SK-N-SH (cell line): ENCODE results near the gene FLAD1. TPM values are rescaled to one million over a fixed set of nuclear protein-coding genes. Genes with fewer than 3 reads are reported as not detected.
A peak's percentile ranks its signal among the peaks of the same experiment; 100 is the strongest.
"Not testable (repeated sequence)": the region's sequence is repeated elsewhere in the genome, so short reads cannot be mapped to it uniquely, and the experiment has no call there.

Experiments
- CTCF ChIA-PET: fragments of 300-600, 350-600 bp; formaldehyde crosslinking; extraction: SDS; loops from one replicate; lab custom pipeline; 2021; lab: Yijun Ruan, JAX
- POLR2A ChIA-PET: fragments of 350-600 bp; sonication (Branson Sonifier 250); formaldehyde crosslinking; extraction: SDS; loops from one replicate; lab custom pipeline; 2020; ENCODE audit warnings: antibody characterized with exemption, inconsistent platforms; lab: Yijun Ruan, JAX
- DNase-seq: peaks from one replicate; pipeline ENCODE4 v3.0.0; 2012
- H2AFZ ChIP-seq: fragments of 200-600 bp; sonication (generic); 2 replicates; pipeline ENCODE4 v1.8.1; 2016; ENCODE audit warnings: antibody characterized with exemption, mild to moderate bottlenecking, low read depth
- H3F3A ChIP-seq: fragments of 200-600 bp; sonication (generic); replicated peaks from 2 replicates; pipeline ENCODE3; 2016; ENCODE audit warnings: antibody characterized with exemption, mild to moderate bottlenecking; ENCODE audit not compliant: insufficient read depth
- H3K27ac ChIP-seq, 2 experiments: fragments of 200-500 bp in 1 of 2; fragments of 200-600 bp in 1 of 2; sonication (Bioruptor generic) in 1 of 2; sonication (generic), shearing (Covaris generic) in 1 of 2; 2 replicates each; pipeline versions ENCODE4 v1.5.1 to v1.6.1; 2014 to 2016; ENCODE audit warnings: low read depth in 2 of 2, inconsistent platforms in 1 of 2, low read length in 1 of 2, mild to moderate bottlenecking in 1 of 2, mixed read lengths in 1 of 2
- H3K27me3 ChIP-seq: fragments of 200-600 bp; sonication (generic), shearing (Covaris generic); 2 replicates; pipeline ENCODE4 v1.6.1; 2016; ENCODE audit warnings: mixed run types; ENCODE audit not compliant: insufficient read depth
- H3K36me3 ChIP-seq, 2 experiments: fragments of 200-500 bp in 1 of 2; fragments of 200-600 bp in 1 of 2; sonication (Bioruptor generic) in 1 of 2; sonication (generic) in 1 of 2; replicated peaks in 1 of 2; 2 replicates each; pipeline versions ENCODE3 to v1.5.1; 2014 to 2016; ENCODE audit warnings: low read length in 1 of 2, mild to moderate bottlenecking in 1 of 2; ENCODE audit not compliant: insufficient read depth in 2 of 2, control insufficient read depth in 1 of 2
- H3K4me1 ChIP-seq, 2 experiments: fragments of 200-500 bp in 1 of 2; fragments of 200-600 bp in 1 of 2; sonication (Bioruptor generic) in 1 of 2; sonication (generic), shearing (Covaris generic) in 1 of 2; 2 replicates each; pipeline versions ENCODE4 v1.5.1 to v1.6.1; 2014 to 2016; ENCODE audit warnings: low read depth in 1 of 2, low read length in 1 of 2, mixed run types in 1 of 2; ENCODE audit not compliant: insufficient read depth in 2 of 2, control insufficient read depth in 1 of 2
- H3K4me2 ChIP-seq: fragments of 200-600 bp; sonication (generic), shearing (Covaris generic); 2 replicates; pipeline ENCODE4 v1.6.1; 2017; ENCODE audit warnings: mixed run types
- H3K4me3 ChIP-seq, 2 experiments: fragments of 200-500 bp in 1 of 2; fragments of 200-600 bp in 1 of 2; sonication (Bioruptor generic) in 1 of 2; sonication (generic), shearing (Covaris generic) in 1 of 2; 2 replicates each; pipeline versions ENCODE4 v1.5.1 to v1.8.1; 2014 to 2016; ENCODE audit warnings: low read depth in 2 of 2, inconsistent platforms in 1 of 2, low read length in 1 of 2, mild to moderate bottlenecking in 1 of 2, mixed read lengths in 1 of 2, moderate library complexity in 1 of 2
- H3K79me2 ChIP-seq: fragments of 200-600 bp; sonication (generic); 2 replicates; pipeline ENCODE4 v1.8.1; 2017; ENCODE audit warnings: mild to moderate bottlenecking; ENCODE audit not compliant: insufficient read depth
- H3K9ac ChIP-seq: fragments of 200-600 bp; sonication (generic); 2 replicates; pipeline ENCODE4 v1.6.1; 2017; ENCODE audit warnings: mixed run types
- H3K9me2 ChIP-seq: fragments of 200-600 bp; sonication (generic); 2 replicates; pipeline ENCODE4 v1.6.1; 2017; ENCODE audit warnings: mixed run types
- H3K9me3 ChIP-seq: fragments of 200-600 bp; sonication (generic); 2 replicates; pipeline ENCODE4 v1.6.1; 2017; ENCODE audit warnings: mixed run types, mild to moderate bottlenecking, moderate library complexity
- H4K20me1 ChIP-seq: fragments of 200-600 bp; sonication (generic); 2 replicates; pipeline ENCODE4 v1.6.1; 2017; ENCODE audit warnings: mild to moderate bottlenecking, mixed run types; ENCODE audit not compliant: insufficient read depth
- CHD2 ChIP-seq: fragments of 150-350 bp; IDR thresholded peaks from 2 replicates; pipeline ENCODE4 v1.6.1; 2018; ENCODE audit warnings: low read length; ENCODE audit not compliant: partially characterized antibody
- GABPA ChIP-seq: IDR thresholded peaks from 2 replicates; pipeline ENCODE4 v1.4.0; 2012; ENCODE audit warnings: low read depth, mild to moderate bottlenecking
- IRF3 ChIP-seq: fragments of 150-350 bp; IDR thresholded peaks from 2 replicates; pipeline ENCODE4 v1.6.1; 2016; ENCODE audit warnings: mild to moderate bottlenecking, low read depth, low read length
- MXI1 ChIP-seq: IDR thresholded peaks from 2 replicates; pipeline ENCODE4 v1.6.1; 2012; ENCODE audit warnings: mild to moderate bottlenecking, low read depth, low read length, improper control_type of control experiment
- NRF1 ChIP-seq: IDR thresholded peaks from 2 replicates; pipeline ENCODE4 v1.6.1; 2012; ENCODE audit warnings: low read depth, mild to moderate bottlenecking, low read length
- POLR2AphosphoS5 ChIP-seq: IDR thresholded peaks from 2 replicates; pipeline ENCODE4 v1.6.1; 2012; ENCODE audit warnings: low read depth, low read length
- RFX5 ChIP-seq: IDR thresholded peaks from 2 replicates; pipeline ENCODE4 v1.6.1; 2012; ENCODE audit warnings: mild to moderate bottlenecking, improper control_type of control experiment, low read length
- TAF1 ChIP-seq: IDR thresholded peaks from 2 replicates; pipeline ENCODE4 v1.6.1; 2012; ENCODE audit warnings: low read depth, mild to moderate bottlenecking, low read length, moderate library complexity, borderline replicate concordance
- TCF12 ChIP-seq: IDR thresholded peaks from 2 replicates; pipeline ENCODE4 v1.4.0; 2012
- YY1 ChIP-seq: IDR thresholded peaks from 2 replicates; pipeline ENCODE4 v1.4.0; 2012; ENCODE audit warnings: low read depth, mild to moderate bottlenecking
- WGBS: methylation state at CpG from one replicate; pipeline ENCODE4 v1.1.6; 2017; ENCODE audit warnings: low lambda C conversion rate; 5-methylcytosine and 5-hydroxymethylcytosine counted together
- polyA plus RNA-seq, 3 experiments: library from polyadenylated mRNA; depleted of rRNA; stranded (reverse); fragments of >200 nt; gene quantifications; 2 replicates each; pipeline ENCODE4 v1.2.3, GENCODE V29; 2012

FLAD1 gene
- polyA plus RNA-seq, 1 of the 3 experiments (the other 2 are of a cell fraction): 50.8 TPM

GRCh38 chr1:154975409-154976059, 7.6 kb upstream of the FLAD1 start:
- ChIA-PET CTCF (interaction anchor here (1.0 to 37.5 kb wide), 5 partner anchors 9 to 79 kb away, joined by 3 to 640 read pairs (median 6); partner anchors contain the start of genes ADAM15, LENEP, PBXIP1 and ZBTB7B), POLR2A (interaction anchor here (3.1 kb wide), 1 partner anchor 18 kb away, joined by 13 read pairs; the partner anchor contains the start of gene LENEP)
- Histone ChIP-seq H3K4me1 (peaks cover 27 to 56% of the 10 kb centered on the region in 2 experiments), H3K36me3 (peaks cover 7 to 10% of the 10 kb centered on the region in 2 experiments), H4K20me1 (no peaks in the 10 kb centered on the region), H3K9me2 (no peaks in the 10 kb centered on the region), H3K4me2 (peak overlapping the region; percentile 91), H3K79me2 (peaks cover 69% of the 10 kb centered on the region), H3K4me3 (peak overlapping the region; percentile 67 to 79), H3F3A (peaks cover 36% of the 10 kb centered on the region), H3K9ac (peak overlapping the region; percentile 88), H3K27ac (peak overlapping the region; percentile 99 to 100), H3K27me3 (no peaks in the 10 kb centered on the region), H2AFZ (peak overlapping the region; percentile 40), H3K9me3 (no peaks in the 10 kb centered on the region)
- no peak for DNase-seq
- under 1% methylated on average over 24 of the region's 24 CpGs for WGBS
- TF ChIP-seq TCF12 (no peak), POLR2AphosphoS5 (peak; percentile 15; the same call in 1 of the 2 replicates), TAF1 (no peak), MXI1 (0 out of 2 replicates have a peak, but pooled peaks have one; percentile 27), GABPA (no peak), YY1 (peak; percentile 51; the same call in 1 of the 2 replicates), CHD2 (no peak), RFX5 (0 out of 2 replicates have a peak, but pooled peaks have one; percentile 14), IRF3 (no peak), NRF1 (no peak)

- H3K27me3 ChIP-seq, H4K20me1 ChIP-seq, H3K36me3 ChIP-seq, H3K4me3 ChIP-seq, H2AFZ ChIP-seq, DNase-seq, H3K9me3 ChIP-seq, H3K9me2 ChIP-seq, H3K9ac ChIP-seq: not testable (repeated sequence)
- peaks cover 17 to 40% of the 10 kb centered on the region in 2 experiments; a peak in 3 of 4 replicates for H3K4me1 ChIP-seq
- ChIA-PET CTCF (interaction anchor here (0.9 to 37.5 kb wide), 6 partner anchors 16 to 43 kb away, joined by 3 to 640 read pairs (median 4); partner anchors contain the start of genes LENEP, PYGO2 and ZBTB7B), POLR2A (interaction anchor here (1.2 to 2.7 kb wide), 5 partner anchors 12 to 26 kb away, joined by 3 to 16 read pairs (median 5); partner anchors contain the start of genes LENEP, PBXIP1 and PYGO2)
- WGBS: 55% methylated on average over 3 of the region's 3 CpGs
- peaks cover 72% of the 10 kb centered on the region for H3K79me2 ChIP-seq
- peaks cover 27% of the 10 kb centered on the region for H3F3A ChIP-seq
- peak overlapping the region; percentile 99 to 100; a peak in 3 of 4 replicates for H3K27ac ChIP-seq
- H3K4me2 ChIP-seq: 0 out of 2 replicates have a peak overlapping the region, but pooled peaks have one; percentile 91
These were observed 5.4 kb upstream of the FLAD1 start for GRCh38 chr1:154977762-154978161.
